Heart left ventricle (tissue), 16 donors: ENCODE results near the gene PPP1R14B. TPM values are rescaled to one million over a fixed set of nuclear protein-coding genes. Genes with fewer than 3 reads are reported as not detected.

Experiments
- ATAC-seq, 4 donors: fragments of 200-7000 bp; cut with Tn5 transposase; one replicate each; pipeline ENCODE4 v1.9.1; 2020 to 2022; ENCODE audit warnings: moderate library complexity in 4 of 4, mild to moderate bottlenecking in 3 of 4, moderate number of reproducible peaks in 1 of 4
- DNase-seq, 5 donors: peaks; one replicate each; pipeline ENCODE4 v3.0.0-alpha.2; 2020
- H3K27ac ChIP-seq, 12 donors: fragments of 200-600 bp; sonication (generic) in 4 of 12; one replicate each; pipeline versions ENCODE4 v1.5.0 to v1.8.0; 2016 to 2022; ENCODE audit warnings: mild to moderate bottlenecking in 2 of 12
- H3K27me3 ChIP-seq, 9 donors: fragments of 200-600 bp; sonication (generic) in 2 of 9; one replicate each; pipeline versions ENCODE4 v1.5.1 to v1.8.0; 2016 to 2022; ENCODE audit warnings: mild to moderate bottlenecking in 3 of 9
- H3K36me3 ChIP-seq, 9 donors: fragments of 200-600 bp; sonication (generic) in 2 of 9; one replicate each; pipeline versions ENCODE4 v1.5.0 to v1.8.0; 2018 to 2022; ENCODE audit warnings: mild to moderate bottlenecking in 2 of 9
- H3K4me1 ChIP-seq, 12 donors: fragments of 200-600 bp; sonication (generic) in 4 of 12; one replicate each; pipeline versions ENCODE4 v1.5.0 to v1.8.0; 2016 to 2022; ENCODE audit warnings: mild to moderate bottlenecking in 3 of 12
- H3K4me3 ChIP-seq, 12 donors: fragments of 200-600 bp; sonication (generic) in 4 of 12; one replicate each; pipeline versions ENCODE4 v1.5.0 to v1.8.0; 2017 to 2022; ENCODE audit warnings: mild to moderate bottlenecking in 9 of 12, moderate library complexity in 4 of 12
- H3K9me3 ChIP-seq, 12 donors: fragments of 200-600 bp; sonication (generic) in 4 of 12; one replicate each; pipeline versions ENCODE4 v1.5.0 to v1.8.0; 2016 to 2022; ENCODE audit warnings: mild to moderate bottlenecking in 1 of 12
- CTCF ChIP-seq, 12 donors: fragments of 200-600 bp; sonication (generic) in 4 of 12; IDR thresholded peaks; one replicate each; pipeline versions ENCODE4 v1.5.0 to v1.8.0; 2018 to 2022; ENCODE audit warnings: antibody characterized with exemption in 12 of 12, mild to moderate bottlenecking in 5 of 12
- POLR2A ChIP-seq, 2 donors: fragments of 450-650 bp; IDR thresholded peaks; one replicate each; pipeline ENCODE4 v1.6.1; 2017; ENCODE audit warnings: antibody characterized with exemption in 2 of 2, mild to moderate bottlenecking in 2 of 2, moderate library complexity in 2 of 2
- WGBS, 4 donors: extraction: QIAGEN DNeasy Blood & Tissue Kit in 2 of 4; methylation state at CpG; one replicate each; pipeline versions ENCODE4 v1.1.5 to v1.1.7; 2013 to 2018; 5-methylcytosine and 5-hydroxymethylcytosine counted together
- intact Hi-C, 10 donors: fragments of 100-400 bp; cut with DNase I; formaldehyde crosslinking; loops; one replicate each; pipeline versions ENCODE4 v1.11.1 to v1.14.2; 2022
- polyA plus RNA-seq, 2 donors: library from polyadenylated mRNA; stranded (reverse); fragments of 200-250 nt; gene quantifications; one replicate each; pipeline ENCODE4 v1.2.3, GENCODE V29; 2013
- total RNA-seq, 9 donors: library from RNA; depleted of rRNA in 2 of 9; stranded (reverse); fragments of >200 nt in 2 of 9; fragmentation: NEBNext Ultra II Directional in 3 of 9; extraction: Animal tissue kit (Norgen Biotek cat#: 25700) in 3 of 9; gene quantifications; one replicate each; pipeline versions ENCODE4 v1.1.0 to v1.2.4, GENCODE V29; 2016 to 2023
- donor health status: ischemic (EF 13 %, LVEDD 7.1; RV severe dilation, severe dysfunction).
- donor health status: healthy with polysubstance abuse.
- donor health status: DM: no; HTN: yes; CAD: no.
- donor health status: DM: no; HTN: no; CAD: no.
- donor health status: ischemic (EF 25% LVEDD 6.9; RV normal size, moderate dysfunction).
- donor health status: ischemic (EF 25% LVEDD 5.7; RV mildly dilated, moderate dysfunction).
- donor health status: healthy.
- donor health status: DM: yes; HTN: yes; CAD: no.
- donor health status: ischemic (EF 35%, LVEDD 5.7; RV mildly dilated, moderate dysfunction).
- donor health status: nonischemic (EF 11% LVEDD 7.7; RV severe dilation, severe dysfunction).
- donor health status: DM: yes; HTN: yes; CAD: no.
- donor health status: PGD.
- donor health status: ischemic (EF 29% LVEDD 5.4; RV normal size, mild dysfunction).
- donor health status: nonischemic (EF 23%, LVEDD 6.1; RV moderate dilation, normal function).

The PPP1R14B gene
- total and polyA plus RNA-seq, 11 donors: 69.6 to 244 (median 108) TPM

- intact Hi-C loops: no loop called here
- Histone ChIP-seq H3K36me3 (peaks cover 0 to 65% (median 51%) of the 10 kb centered on the region in 9 donors), H3K4me3 (no peak overlapping the region), H3K27me3 (no peaks in the 10 kb centered on the region), H3K4me1 (peaks cover 2 to 27% (median 24%) of the 10 kb centered on the region in 12 donors), H3K27ac (no peak overlapping the region), H3K9me3 (no peaks in the 10 kb centered on the region)
- no peak for ATAC-seq
- no peak for TF ChIP-seq CTCF (IDR thresholded peaks at IDR 0.05)
- no peak for TF ChIP-seq POLR2A (IDR thresholded peaks at IDR 0.05)
- 92 to 96% (median 94%) methylated on average over 24 to 35 of the region's 35 CpGs for WGBS, 4 donors
- no peak for DNase-seq
Observed at GRCh38 chr11:64265176-64266160, 18.7 kb upstream of the PPP1R14B start.

GRCh38 chr11:64264371-64264852 lies 17.7 kb upstream of the PPP1R14B start:
- WGBS, 4 donors: 89 to 97% (median 95%) methylated on average over 9 to 10 of the region's 10 CpGs
- no peak overlapping the region for H3K4me3 ChIP-seq
- H3K36me3 ChIP-seq: peaks cover 0 to 76% (median 59%) of the 10 kb centered on the region in 9 donors
- DNase-seq: no peak
- H3K27me3 ChIP-seq: no peaks in the 10 kb centered on the region
- H3K9me3 ChIP-seq: no peaks in the 10 kb centered on the region
- intact Hi-C loops: no loop called here
- peaks cover 2 to 27% (median 24%) of the 10 kb centered on the region in 12 donors for H3K4me1 ChIP-seq
- TF ChIP-seq CTCF (IDR thresholded peaks at IDR 0.05): no peak
- TF ChIP-seq POLR2A (IDR thresholded peaks at IDR 0.05): no peak
- no peak overlapping the region for H3K27ac ChIP-seq
- no peak for ATAC-seq

- Histone ChIP-seq H3K27ac (no peak overlapping the region), H3K4me1 (peaks cover 2 to 24% (median 20%) of the 10 kb centered on the region in 12 donors), H3K4me3 (no peak overlapping the region), H3K27me3 (no peaks in the 10 kb centered on the region), H3K9me3 (no peaks in the 10 kb centered on the region), H3K36me3 (peaks cover 0 to 81% (median 64%) of the 10 kb centered on the region in 9 donors)
- DNase-seq: no peak
- TF ChIP-seq POLR2A (IDR thresholded peaks at IDR 0.05) (no peak), CTCF (IDR thresholded peaks at IDR 0.05) (no peak)
- WGBS, 4 donors: 94 to 96% (median 95%) methylated on average over 8 of the region's 8 CpGs
- no peak for ATAC-seq
- intact Hi-C loops: no loop called here
Observed at GRCh38 chr11:64263947-64264317, 17.2 kb upstream of the PPP1R14B start.
